ENCODE results near the gene PRR36.

Gene PRR36

DNA sequence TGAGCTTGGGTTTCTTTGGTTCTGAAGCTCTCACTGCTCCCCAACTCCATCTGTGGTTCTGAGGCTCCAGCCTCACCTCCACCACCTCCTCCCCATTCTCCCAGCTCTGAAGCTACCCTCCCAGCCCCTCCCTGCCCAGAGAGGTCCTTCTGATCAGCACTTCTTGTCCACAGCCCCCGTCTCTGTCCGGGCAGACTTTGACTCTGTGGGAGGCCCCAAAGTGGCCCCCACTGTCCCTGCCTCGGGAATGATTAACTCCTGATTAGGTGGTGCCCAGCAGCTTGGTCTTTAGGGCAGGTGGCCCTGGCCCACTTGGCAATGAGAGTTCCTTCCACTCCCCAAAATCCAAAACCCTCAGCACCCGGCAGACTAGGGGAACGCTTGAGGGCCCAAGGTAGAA lies 29.8 kb downstream of the PRR36 start:
- Mint-ChIP-seq H3K36me3 (ENCODE audit: low read depth) (no peaks in the 10 kb centered on the region), H3K4me3 (no peak overlapping the region), H3K27ac (no peak overlapping the region)

DNA sequence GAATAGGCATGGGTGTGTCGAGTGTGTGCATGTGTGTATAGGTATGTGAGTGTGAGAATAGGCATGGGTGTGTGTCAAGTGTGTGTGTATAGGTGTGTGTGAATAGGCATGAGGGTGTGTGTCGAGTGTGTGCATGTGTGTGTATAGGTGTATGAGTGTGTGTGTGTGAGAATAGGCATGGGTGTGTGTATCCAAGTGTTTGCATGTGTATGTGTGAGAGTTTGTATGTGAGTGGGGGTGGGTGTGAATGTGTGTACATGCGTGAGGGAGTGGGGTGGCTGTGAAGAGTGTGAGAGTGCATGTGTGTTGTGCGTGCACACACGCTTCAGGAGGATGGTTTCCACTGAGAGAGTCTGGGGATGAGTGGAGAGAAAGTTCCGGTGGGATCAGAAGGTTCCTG lies 30.7 kb downstream of the PRR36 start:
- H3K27ac Mint-ChIP-seq = no peak overlapping the region
- H3K36me3 Mint-ChIP-seq (ENCODE audit: low read depth) = no peaks in the 10 kb centered on the region
- no peaks in the 10 kb centered on the region for H3K27me3 Mint-ChIP-seq (ENCODE audit: low read depth)
- peaks cover 5% of the 10 kb centered on the region for H3K9me3 Mint-ChIP-seq
- no peak overlapping the region for H3K4me3 Mint-ChIP-seq
- no peaks in the 10 kb centered on the region for H3K4me1 Mint-ChIP-seq (ENCODE audit: low read depth)

More for the DNA sequence above, 29.8 kb downstream of the PRR36 start:
- Mint-ChIP-seq H3K9me3 (peaks cover 5% of the 10 kb centered on the region), H3K4me1 (ENCODE audit: low read depth) (no peaks in the 10 kb centered on the region), H3K27me3 (ENCODE audit: low read depth) (no peaks in the 10 kb centered on the region)

DNA sequence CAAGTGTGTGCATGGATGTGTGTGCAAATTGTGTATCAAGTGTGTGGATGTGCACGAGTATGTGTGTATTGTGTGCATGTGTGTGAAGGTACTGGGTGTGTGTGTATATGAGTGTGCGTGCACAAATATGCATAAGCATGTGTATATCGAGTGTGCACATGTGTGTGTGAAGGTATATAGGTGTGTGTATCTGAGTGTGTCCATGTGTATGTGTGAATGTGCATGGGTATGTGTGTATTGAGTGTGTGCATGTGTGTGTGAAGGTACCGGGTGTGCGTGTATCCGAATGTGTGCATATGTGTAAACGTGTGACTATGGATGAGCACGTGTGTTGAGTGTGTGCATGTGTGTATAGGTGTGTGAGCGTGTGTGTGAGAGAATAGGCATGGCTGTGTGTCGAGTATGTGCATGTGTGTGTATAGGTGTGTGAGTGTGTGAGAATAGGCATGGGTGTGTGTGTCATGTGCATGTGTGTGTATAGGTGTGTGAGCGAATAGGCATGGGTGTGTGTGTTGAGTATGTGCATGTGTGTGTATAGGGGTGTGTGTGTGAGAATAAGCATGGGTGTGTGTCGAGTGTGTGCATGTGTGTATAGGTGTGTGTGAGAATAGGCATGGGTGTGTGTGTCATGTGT lies 31.4 kb downstream of the PRR36 start:
- no peaks in the 10 kb centered on the region for H3K36me3 Mint-ChIP-seq (ENCODE audit: low read depth)
- H3K27me3 Mint-ChIP-seq (ENCODE audit: low read depth) = no peaks in the 10 kb centered on the region
- no peaks in the 10 kb centered on the region for H3K4me1 Mint-ChIP-seq (ENCODE audit: low read depth)
- H3K4me3 Mint-ChIP-seq = no peak overlapping the region
- peaks cover 5% of the 10 kb centered on the region for H3K9me3 Mint-ChIP-seq
- H3K27ac Mint-ChIP-seq = no peak overlapping the region

DNA sequence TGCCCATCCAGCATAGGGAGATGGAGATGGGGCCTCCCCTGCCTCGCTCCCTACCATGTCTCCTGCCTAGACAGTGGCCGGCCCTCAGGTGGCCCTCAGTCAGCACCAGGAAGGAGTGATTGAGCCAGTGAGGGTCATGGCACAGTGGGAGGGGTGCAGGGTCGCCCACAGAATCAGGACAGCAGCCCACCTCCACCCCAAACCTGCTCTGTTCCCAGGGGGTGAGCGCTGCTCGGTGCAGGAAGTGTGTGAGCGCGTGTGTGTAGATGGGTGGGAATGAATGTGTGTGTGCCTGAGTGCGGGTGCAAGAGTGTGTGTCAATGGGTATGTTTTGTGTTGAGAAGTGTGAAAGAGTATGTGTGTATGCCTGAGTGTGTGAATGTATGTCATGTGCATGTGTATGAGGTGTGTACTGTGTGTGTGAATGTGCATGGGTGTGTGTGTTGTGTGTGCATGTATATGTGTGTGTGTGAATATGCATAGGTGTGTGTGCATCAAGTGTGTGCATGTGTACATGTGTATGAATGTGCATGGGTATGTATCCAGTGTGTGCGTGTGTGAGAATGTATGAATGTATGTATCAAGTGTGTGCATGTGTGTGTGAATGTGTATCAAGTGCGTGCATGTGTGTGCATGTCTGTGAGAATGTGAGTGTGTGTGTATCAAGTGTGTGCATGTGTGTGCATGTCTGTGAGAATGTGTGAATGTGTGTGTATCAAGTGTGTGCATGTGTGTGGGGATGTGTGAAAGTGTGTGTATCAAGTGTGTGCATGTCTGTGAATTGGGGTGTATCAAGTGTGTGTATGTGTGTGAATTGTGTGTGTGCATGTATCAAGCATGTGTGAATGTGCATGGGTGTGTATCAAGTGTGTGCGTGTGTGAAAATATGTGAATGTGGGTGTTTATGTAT lies 32.2 kb downstream of the PRR36 start:
- H3K27me3 Mint-ChIP-seq (ENCODE audit: low read depth) = no peaks in the 10 kb centered on the region
- no peak overlapping the region for H3K27ac Mint-ChIP-seq
- no peaks in the 10 kb centered on the region for H3K4me1 Mint-ChIP-seq (ENCODE audit: low read depth)
- H3K9me3 Mint-ChIP-seq = peaks cover 5% of the 10 kb centered on the region
- no peak overlapping the region for H3K4me3 Mint-ChIP-seq
- H3K36me3 Mint-ChIP-seq (ENCODE audit: low read depth) = no peaks in the 10 kb centered on the region

DNA sequence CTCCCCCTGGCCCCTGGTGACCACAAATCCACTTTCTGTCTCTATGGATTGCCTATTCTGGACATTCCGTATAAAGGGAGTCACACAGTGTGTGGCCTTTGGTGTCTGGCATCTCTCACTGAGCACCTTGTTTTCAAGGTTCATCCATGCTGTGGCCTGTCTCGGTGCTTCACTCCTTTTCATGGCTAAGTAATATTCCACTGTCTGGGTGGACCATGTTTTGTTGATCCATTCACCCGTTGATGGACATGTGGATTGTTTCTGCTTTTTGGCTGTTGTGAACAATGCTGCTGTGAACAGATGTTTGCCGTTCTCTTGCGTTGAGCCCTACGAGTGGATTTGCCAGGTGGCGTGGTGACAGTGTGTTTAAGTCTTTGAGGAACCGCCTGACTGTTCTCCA lies 33.6 kb downstream of the PRR36 start:
- H3K27me3 Mint-ChIP-seq (ENCODE audit: low read depth) = no peaks in the 10 kb centered on the region
- no peaks in the 10 kb centered on the region for H3K36me3 Mint-ChIP-seq (ENCODE audit: low read depth)
- no peaks in the 10 kb centered on the region for H3K4me1 Mint-ChIP-seq (ENCODE audit: low read depth)
- no peak overlapping the region for H3K4me3 Mint-ChIP-seq
- no peak overlapping the region for H3K27ac Mint-ChIP-seq
- H3K9me3 Mint-ChIP-seq = peaks cover 5% of the 10 kb centered on the region

DNA sequence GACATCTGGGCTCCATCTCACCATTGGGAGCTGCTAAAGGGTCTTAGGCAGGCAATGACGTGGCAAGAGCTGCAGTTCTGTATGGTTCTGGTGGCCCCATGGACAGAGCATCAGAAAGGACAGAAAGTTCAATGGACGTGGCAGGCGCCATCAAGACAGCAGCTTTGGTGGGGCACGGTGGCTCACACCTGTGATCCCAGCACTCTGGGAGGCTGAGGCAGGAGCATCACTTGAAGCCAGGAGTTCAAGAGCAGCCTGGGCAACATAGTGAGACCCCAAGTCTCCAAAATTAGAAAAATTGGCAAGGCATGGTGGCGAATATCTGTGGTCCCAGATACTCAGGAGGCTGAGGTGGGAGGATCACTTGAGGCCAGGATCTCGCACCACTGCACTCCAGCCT lies 34.7 kb downstream of the PRR36 start:
- no peak overlapping the region for H3K4me3 Mint-ChIP-seq
- no peaks in the 10 kb centered on the region for H3K36me3 Mint-ChIP-seq (ENCODE audit: low read depth)
- H3K27ac Mint-ChIP-seq = no peak overlapping the region
- H3K4me1 Mint-ChIP-seq (ENCODE audit: low read depth) = no peaks in the 10 kb centered on the region
- H3K9me3 Mint-ChIP-seq = peaks cover 5% of the 10 kb centered on the region
- no peaks in the 10 kb centered on the region for H3K27me3 Mint-ChIP-seq (ENCODE audit: low read depth)

DNA sequence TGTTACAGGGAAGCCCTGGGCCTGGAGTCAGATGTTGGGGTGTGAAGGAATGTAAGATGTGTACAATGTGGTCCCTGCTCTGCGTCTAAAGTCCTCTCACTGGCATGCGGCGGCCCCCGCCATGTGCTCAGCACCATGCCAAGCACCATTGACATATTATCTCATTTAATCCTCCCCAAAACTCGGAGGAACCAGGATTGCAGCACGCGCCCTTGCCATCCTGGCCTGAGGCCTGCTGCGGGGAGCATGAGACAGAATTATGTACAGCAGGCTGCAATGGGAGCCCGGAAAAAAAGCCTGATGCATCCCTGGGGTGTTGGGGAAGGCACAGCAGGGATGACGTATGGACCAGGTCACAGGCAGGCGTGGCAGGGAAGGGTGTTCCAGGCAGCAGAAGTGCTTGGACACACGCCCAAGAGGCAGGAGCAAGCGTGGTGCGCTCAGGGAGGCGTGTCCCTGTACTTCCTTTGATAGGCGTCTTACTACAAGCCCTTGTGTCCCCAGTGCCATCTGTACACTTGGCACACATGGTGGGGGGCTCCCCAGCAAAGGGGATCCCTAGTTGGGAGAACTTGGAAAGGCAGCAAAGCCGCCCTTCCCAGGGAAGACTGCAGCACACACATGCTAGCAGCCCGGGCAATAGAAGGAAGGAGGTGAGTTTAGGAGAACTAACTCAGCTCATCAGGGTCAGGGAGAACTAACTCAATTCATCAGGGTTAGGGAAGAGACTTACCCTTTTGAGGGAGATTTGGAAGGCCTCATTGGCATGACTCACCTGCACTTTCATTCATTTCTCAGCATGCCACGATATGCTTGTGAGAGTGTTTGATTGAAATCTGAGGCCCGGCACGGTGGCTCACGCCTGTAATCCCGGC lies 40.7 kb downstream of the PRR36 start:
- Mint-ChIP-seq H3K4me3 (no peak overlapping the region), H3K4me1 (ENCODE audit: low read depth) (peaks cover 10% of the 10 kb centered on the region), H3K27me3 (ENCODE audit: low read depth) (peaks cover 4% of the 10 kb centered on the region), H3K9me3 (no peaks in the 10 kb centered on the region), H3K36me3 (ENCODE audit: low read depth) (no peaks in the 10 kb centered on the region), H3K27ac (no peak overlapping the region)

DNA sequence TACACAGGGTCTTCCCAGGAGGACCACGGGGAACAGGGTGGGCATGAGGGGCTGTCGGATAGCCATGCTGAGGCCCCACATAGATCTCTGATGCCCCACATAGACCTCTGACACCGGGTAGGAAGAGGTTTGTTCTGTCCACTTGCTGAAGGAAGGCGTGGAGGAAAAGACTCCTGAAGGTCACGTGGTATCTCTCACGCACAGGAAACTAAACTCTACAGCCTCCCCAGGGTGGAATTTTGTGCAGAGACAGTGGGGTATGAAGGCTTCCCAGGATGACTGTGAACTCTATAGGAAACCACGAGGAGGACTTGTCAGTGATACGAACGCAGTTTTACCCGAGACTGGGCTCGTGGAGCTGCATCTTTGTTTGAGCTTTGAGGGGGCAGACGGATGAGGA lies 41.4 kb downstream of the PRR36 start:
- H3K27ac Mint-ChIP-seq = no peak overlapping the region
- no peaks in the 10 kb centered on the region for H3K36me3 Mint-ChIP-seq (ENCODE audit: low read depth)
- H3K9me3 Mint-ChIP-seq = no peaks in the 10 kb centered on the region
- no peak overlapping the region for H3K4me3 Mint-ChIP-seq
- H3K4me1 Mint-ChIP-seq (ENCODE audit: low read depth) = peaks cover 10% of the 10 kb centered on the region
- peaks cover 4% of the 10 kb centered on the region for H3K27me3 Mint-ChIP-seq (ENCODE audit: low read depth)

DNA sequence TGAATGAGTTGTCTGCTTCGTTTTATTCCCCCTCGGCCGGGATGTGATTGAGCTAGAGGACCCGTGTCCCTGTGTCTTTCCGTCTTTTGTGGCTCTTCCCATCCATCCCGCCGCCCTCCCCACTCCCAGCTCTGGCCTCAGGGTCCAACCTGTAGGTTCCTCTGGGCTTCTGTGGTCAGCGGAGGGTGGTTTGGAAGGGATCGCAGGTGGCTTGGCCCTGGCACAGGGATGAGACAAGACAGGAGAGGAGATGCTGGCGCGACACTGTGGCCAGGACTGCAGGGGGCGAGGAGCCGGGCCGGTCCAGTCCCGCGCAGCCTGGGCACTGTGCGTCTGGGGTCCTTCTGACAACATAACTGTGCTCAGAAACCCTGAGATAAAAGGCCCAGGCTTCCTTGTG lies 42.2 kb downstream of the PRR36 start:
- Mint-ChIP-seq H3K4me3 (no peak overlapping the region), H3K9me3 (no peaks in the 10 kb centered on the region), H3K4me1 (ENCODE audit: low read depth) (peaks cover 10% of the 10 kb centered on the region), H3K27ac (no peak overlapping the region), H3K36me3 (ENCODE audit: low read depth) (no peaks in the 10 kb centered on the region), H3K27me3 (ENCODE audit: low read depth) (peaks cover 4% of the 10 kb centered on the region)

DNA sequence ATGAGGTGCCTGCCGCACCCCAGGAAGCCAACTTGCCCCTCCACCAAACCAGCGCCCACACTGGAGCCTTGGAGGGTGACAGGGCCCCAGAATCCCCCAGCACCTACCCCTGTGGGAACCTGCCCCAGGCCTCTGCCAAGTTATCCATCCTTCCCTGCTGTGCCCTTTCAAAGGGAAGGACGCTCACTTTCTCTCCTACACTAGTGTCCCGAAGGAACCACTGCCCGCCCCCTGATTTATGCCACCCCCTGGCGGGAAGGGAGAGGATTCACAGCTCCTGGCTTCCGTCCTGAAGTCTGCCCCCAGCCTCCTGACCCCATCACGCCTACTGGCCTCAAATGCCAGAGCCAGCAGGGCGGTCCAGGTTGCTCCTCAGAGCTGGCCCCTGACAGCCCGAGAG lies 42.7 kb downstream of the PRR36 start:
- peaks cover 4% of the 10 kb centered on the region for H3K27me3 Mint-ChIP-seq (ENCODE audit: low read depth)
- peaks cover 10% of the 10 kb centered on the region for H3K4me1 Mint-ChIP-seq (ENCODE audit: low read depth)
- H3K27ac Mint-ChIP-seq = no peak overlapping the region
- peak overlapping the region; percentile 87 for H3K4me3 Mint-ChIP-seq
- H3K36me3 Mint-ChIP-seq (ENCODE audit: low read depth) = no peaks in the 10 kb centered on the region
- no peaks in the 10 kb centered on the region for H3K9me3 Mint-ChIP-seq

DNA sequence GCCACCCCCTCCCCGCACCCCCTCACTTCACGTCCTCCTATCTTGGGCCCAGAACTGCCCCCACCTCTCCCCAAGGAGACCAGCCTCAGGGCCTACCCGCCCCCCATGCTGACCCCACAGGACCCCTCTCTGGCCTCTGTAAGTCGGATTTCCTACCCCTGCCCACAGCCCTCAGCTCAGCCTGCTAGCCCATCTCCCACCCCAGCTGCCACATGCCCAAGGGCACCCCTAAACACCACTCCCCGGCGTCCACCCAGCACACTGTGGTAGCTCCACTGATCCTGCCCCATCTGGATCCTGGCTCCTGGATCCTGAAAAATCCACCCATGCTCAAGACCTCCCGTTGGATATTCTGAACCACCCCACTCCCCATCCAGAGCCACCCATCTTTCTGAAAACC lies 43.4 kb downstream of the PRR36 start:
- Mint-ChIP-seq H3K36me3 (ENCODE audit: low read depth) (no peaks in the 10 kb centered on the region), H3K4me1 (ENCODE audit: low read depth) (peaks cover 10% of the 10 kb centered on the region), H3K9me3 (no peaks in the 10 kb centered on the region), H3K27me3 (ENCODE audit: low read depth) (peaks cover 4% of the 10 kb centered on the region), H3K27ac (peak overlapping the region; percentile 72), H3K4me3 (peak overlapping the region; percentile 87)

DNA sequence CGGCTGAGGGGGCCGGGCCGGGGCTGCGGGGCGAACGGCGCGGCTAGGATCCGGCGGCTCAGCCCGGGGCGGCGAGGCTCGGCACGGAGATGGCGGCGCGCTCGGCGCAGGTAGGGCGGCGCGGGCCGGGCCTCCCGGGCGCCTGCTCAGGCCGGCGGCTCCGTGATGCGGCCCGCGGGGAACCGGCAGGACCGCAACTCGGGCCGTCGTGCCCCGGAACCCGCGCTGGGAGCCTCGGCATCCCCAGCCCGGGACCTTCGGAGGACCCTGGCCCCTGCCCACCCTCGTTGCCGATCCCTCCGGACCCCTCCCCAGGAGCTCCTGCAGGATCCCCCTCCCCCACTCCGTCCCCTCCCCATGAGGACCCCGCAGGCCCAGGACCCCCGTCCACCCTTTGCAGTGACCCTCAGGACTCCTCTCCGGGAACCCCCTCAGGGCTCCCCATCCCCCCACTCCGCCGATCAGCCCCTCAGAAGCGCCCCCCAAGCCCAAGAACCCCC lies 43.9 kb downstream of the PRR36 start:
- no peaks in the 10 kb centered on the region for H3K36me3 Mint-ChIP-seq (ENCODE audit: low read depth)
- peaks cover 10% of the 10 kb centered on the region for H3K4me1 Mint-ChIP-seq (ENCODE audit: low read depth)
- no peaks in the 10 kb centered on the region for H3K9me3 Mint-ChIP-seq
- no peak overlapping the region for H3K27ac Mint-ChIP-seq
- peaks cover 4% of the 10 kb centered on the region for H3K27me3 Mint-ChIP-seq (ENCODE audit: low read depth)
- H3K4me3 Mint-ChIP-seq = peak overlapping the region; percentile 87

DNA sequence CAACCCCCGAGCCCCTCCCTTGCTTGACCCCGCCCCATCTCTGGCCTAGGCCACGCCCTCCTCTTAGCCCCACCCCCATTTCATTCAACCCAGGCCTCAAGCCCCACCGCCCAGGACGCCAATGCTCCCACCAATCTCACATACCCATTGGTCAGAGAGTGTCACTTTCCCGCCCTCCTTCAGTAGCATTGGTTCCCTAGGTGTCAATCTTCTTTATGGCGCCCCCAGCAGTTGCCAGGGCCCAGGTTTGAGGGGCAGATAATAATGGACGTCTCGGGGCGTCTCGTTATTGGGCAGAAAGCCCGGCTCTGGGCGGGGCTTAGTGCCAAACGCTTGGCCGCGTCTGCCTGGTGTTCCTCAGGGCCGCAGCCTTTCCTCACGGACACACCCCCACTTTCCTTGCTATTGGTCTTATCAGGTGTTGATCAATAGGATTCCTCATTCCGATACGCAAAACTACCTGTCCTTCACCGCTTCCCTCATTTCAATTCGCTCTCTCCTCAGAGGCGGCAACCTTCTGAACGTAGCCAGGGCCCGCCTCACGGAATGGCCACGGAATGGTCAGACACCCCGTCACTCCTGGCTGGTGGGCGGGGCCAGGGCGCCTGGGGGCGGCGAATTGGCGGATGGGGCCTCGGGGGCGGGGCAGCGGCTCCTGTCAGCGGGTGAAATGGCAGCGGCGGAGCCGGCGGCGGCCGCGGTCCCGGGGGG lies 44.5 kb downstream of the PRR36 start, which contains the start of gene EVI5L:
Gene EVI5L (plus strand): TSS at position 658 of the 711 bp plus-strand sequence. CDS start 16,325 bp downstream, outside the sequence.
- Mint-ChIP-seq H3K27ac (peak within 1 kb of the TSS; percentile 84), H3K4me1 (ENCODE audit: low read depth) (peaks cover 10% of the 10 kb centered on the region), H3K36me3 (ENCODE audit: low read depth) (no peaks in the 10 kb centered on the region), H3K9me3 (no peaks in the 10 kb centered on the region), H3K27me3 (ENCODE audit: low read depth) (peaks cover 4% of the 10 kb centered on the region), H3K4me3 (peak within 1 kb of the TSS; percentile 87)

DNA sequence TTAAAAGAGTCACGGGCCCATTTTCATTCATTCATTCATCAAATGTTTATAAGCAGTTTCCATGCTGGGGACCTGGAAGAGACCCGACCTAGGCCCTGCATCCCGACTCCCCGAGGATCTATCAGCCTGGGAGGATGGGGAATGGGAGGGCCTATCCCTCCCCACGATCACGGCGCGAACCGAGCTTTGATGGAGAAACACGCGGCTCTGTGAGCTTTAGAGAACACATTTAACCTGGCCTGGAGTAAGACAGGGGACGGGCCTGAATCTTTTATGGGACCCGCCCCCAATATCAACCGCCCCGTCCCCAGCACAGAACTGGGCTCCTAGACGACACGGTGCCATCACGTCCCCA lies 45.0 kb downstream of the PRR36 start:
- peak overlapping the region; percentile 80 for H3K4me3 Mint-ChIP-seq
- no peaks in the 10 kb centered on the region for H3K9me3 Mint-ChIP-seq
- peaks cover 10% of the 10 kb centered on the region for H3K4me1 Mint-ChIP-seq (ENCODE audit: low read depth)
- no peaks in the 10 kb centered on the region for H3K36me3 Mint-ChIP-seq (ENCODE audit: low read depth)
- H3K27me3 Mint-ChIP-seq (ENCODE audit: low read depth) = peaks cover 4% of the 10 kb centered on the region
- peak overlapping the region; percentile 84 for H3K27ac Mint-ChIP-seq

Measured in T-helper 1 cell treated with Interleukin-12 subunit alpha and Interleukin-12 subunit beta and Interleukin-4 antibody, amounts not matched to agents 30 μg/mL and 1 μg/mL, for 36 hours (primary cell).